Endothelial cell of umbilical vein (primary cell): ENCODE results near the gene MALT1. TPM values are rescaled to one million over a fixed set of nuclear protein-coding genes. Genes with fewer than 3 reads are reported as not detected.

Experiments used
- BruUV-seq: library from RNA; stranded (reverse); fragments of 400-500 nt; replicated peaks from 2 replicates; lab custom pipeline; 2021; lab: Mats Ljungman, UMichigan
- CTCF ChIA-PET: fragments of 300-600, 350-600 bp; sonication (Branson Sonifier 250); formaldehyde crosslinking; loops from one replicate; lab custom pipeline; 2021; ENCODE audit warnings: antibody characterized with exemption, inconsistent platforms; lab: Charles Lee
- POLR2A ChIA-PET: fragments of 300-600, 350-600 bp; sonication (Branson Sonifier 250); formaldehyde crosslinking; loops from one replicate; lab custom pipeline; 2021; ENCODE audit warnings: antibody characterized with exemption, inconsistent platforms; lab: Charles Lee
- DNase-seq: peaks from one replicate; pipeline ENCODE4 v3.0.0-alpha.2; 2011; ENCODE audit warnings: low read depth, low spot score
- FAIRE-seq: peaks from 2 replicates; lab custom pipeline; 2011; peaks lifted over from hg19 to GRCh38; lab: Jason Lieb, UNC
- H2AFZ ChIP-seq: 2 replicates; pipeline ENCODE4 v1.6.0; 2012; ENCODE audit warnings: low read depth, low read length, control low read depth, inconsistent platforms
- H3K27ac ChIP-seq: 2 replicates; pipeline ENCODE4 v1.5.1; 2011; ENCODE audit warnings: low read depth, mild to moderate bottlenecking, control low read depth, low read length, moderate library complexity; ENCODE audit not compliant: insufficient read depth
- H3K27me3 ChIP-seq, 2 experiments: 2 replicates each; pipeline versions ENCODE4 v1.6.0 to v1.6.1; 2011; ENCODE audit warnings: low read length in 2 of 2, mixed read lengths in 1 of 2; ENCODE audit not compliant: control insufficient read depth in 2 of 2, insufficient read depth in 2 of 2
- H3K36me3 ChIP-seq, 2 experiments: 2 replicates in 1 of 2; 3 replicates in 1 of 2; pipeline ENCODE4 v1.5.1; 2011; ENCODE audit warnings: low read length in 2 of 2, mild to moderate bottlenecking in 1 of 2, moderate library complexity in 1 of 2; ENCODE audit not compliant: control insufficient read depth in 2 of 2, insufficient read depth in 2 of 2; ENCODE audit errors: extremely low read depth in 1 of 2
- H3K4me1 ChIP-seq: 3 replicates; pipeline ENCODE4 v1.5.1; 2011; ENCODE audit warnings: mild to moderate bottlenecking, low read length; ENCODE audit not compliant: control insufficient read depth, insufficient read depth; ENCODE audit errors: extremely low read depth
- H3K4me2 ChIP-seq: 2 replicates; pipeline ENCODE4 v1.6.1; 2011; ENCODE audit warnings: low read length, control low read depth, mixed read lengths; ENCODE audit not compliant: insufficient read depth
- H3K4me3 ChIP-seq, 3 experiments: fragments of 200-600 bp in 1 of 3; sonication (generic), shearing (Covaris generic) in 1 of 3; replicated peaks in 1 of 3; 2 replicates each; pipeline ENCODE4 v1.5.1; 2011 to 2016; ENCODE audit warnings: control low read depth in 3 of 3, low read length in 3 of 3, mild to moderate bottlenecking in 2 of 3, inconsistent platforms in 1 of 3, low read depth in 1 of 3, moderate library complexity in 1 of 3; ENCODE audit not compliant: insufficient read depth in 1 of 3
- H3K79me2 ChIP-seq: 2 replicates; pipeline ENCODE4 v1.6.0; 2012; ENCODE audit warnings: low read length, inconsistent platforms; ENCODE audit not compliant: control insufficient read depth, insufficient read depth
- H3K9ac ChIP-seq: replicated peaks from 2 replicates; pipeline ENCODE3; 2011; ENCODE audit warnings: low read length, control low read depth; ENCODE audit not compliant: insufficient read depth; ENCODE audit errors: extremely low read depth
- H3K9me1 ChIP-seq: replicated peaks from 3 replicates; pipeline ENCODE4 v1.6.0; 2011; ENCODE audit warnings: mild to moderate bottlenecking, low read length; ENCODE audit not compliant: control insufficient read depth, insufficient read depth; ENCODE audit errors: extremely low read depth
- H3K9me3 ChIP-seq: replicated peaks from 2 replicates; pipeline ENCODE4 v1.5.1; 2012; ENCODE audit warnings: low read length, inconsistent platforms; ENCODE audit not compliant: control insufficient read depth, insufficient read depth
- H4K20me1 ChIP-seq: replicated peaks from 2 replicates; pipeline ENCODE3; 2011; ENCODE audit warnings: mild to moderate bottlenecking, low read length; ENCODE audit not compliant: control insufficient read depth, insufficient read depth; ENCODE audit errors: extremely low read depth
- CTCF ChIP-seq, 2 donors: IDR thresholded peaks; 1 replicate in 1 of 2; 2 replicates in 1 of 2; pipeline ENCODE4 v1.5.1; 2011; ENCODE audit warnings: low read length in 2 of 2, mild to moderate bottlenecking in 2 of 2, moderate library complexity in 2 of 2, control low read depth in 1 of 2, inconsistent platforms in 1 of 2, low read depth in 1 of 2; ENCODE audit not compliant: insufficient read depth in 1 of 2; ENCODE audit errors: extremely low read depth in 1 of 2
- EZH2 ChIP-seq: IDR thresholded peaks from 2 replicates; pipeline ENCODE4 v1.6.1; 2012; ENCODE audit warnings: borderline replicate concordance, low read depth, mild to moderate bottlenecking, moderate library complexity, low read length, inconsistent platforms; ENCODE audit not compliant: severe bottlenecking
- FOS ChIP-seq: IDR thresholded peaks from 2 replicates; pipeline ENCODE4 v1.6.1; 2011; ENCODE audit warnings: mild to moderate bottlenecking, low read length, moderate library complexity, borderline replicate concordance; ENCODE audit not compliant: insufficient read depth
- GATA2 ChIP-seq: IDR thresholded peaks from 2 replicates; pipeline ENCODE4 v1.7.0; 2011; ENCODE audit warnings: low read depth, mild to moderate bottlenecking, moderate library complexity, mixed read lengths, low read length; ENCODE audit not compliant: insufficient read length, insufficient read depth
- JUN ChIP-seq: IDR thresholded peaks from 2 replicates; pipeline ENCODE4 v1.6.1; 2011; ENCODE audit warnings: borderline replicate concordance, low read depth; ENCODE audit not compliant: insufficient read length, insufficient read depth
- MAX ChIP-seq: IDR thresholded peaks from 2 replicates; pipeline ENCODE4 v1.6.1; 2011; ENCODE audit not compliant: insufficient read depth, insufficient read length
- MYC ChIP-seq: IDR thresholded peaks from one replicate; pipeline ENCODE4 v1.6.1; 2011; ENCODE audit warnings: mild to moderate bottlenecking, low read depth, low read length
- POLR2A ChIP-seq: IDR thresholded peaks from 2 replicates; pipeline ENCODE4 v1.6.1; 2012; ENCODE audit warnings: low read depth, mild to moderate bottlenecking, control low read depth, low read length
- POLR2AphosphoS5 ChIP-seq: IDR thresholded peaks from 2 replicates; pipeline ENCODE4 v1.6.1; 2012; ENCODE audit warnings: low read depth, mild to moderate bottlenecking, control low read depth, low read length, moderate library complexity; ENCODE audit not compliant: insufficient read depth
- dilution Hi-C: fragments of 300-500 bp; cut with MboI; formaldehyde crosslinking; loops from one replicate; pipeline ENCODE4 v1.15.0; 2019; ENCODE audit warnings: low sequenced_read_pairs; ENCODE audit not compliant: extremely low pct_ligation_motif_present
- intact Hi-C: fragments of 100-400 bp; cut with micrococcal nuclease; formaldehyde crosslinking; loops from one replicate; pipeline ENCODE4 v1.10.0; 2022
- polyA plus RNA-seq, 4 experiments: library from polyadenylated mRNA; depleted of rRNA in 3 of 4; stranded (reverse) in 3 of 4; unstranded in 1 of 4; fragments of >200 nt; gene quantifications; 2 replicates each; pipeline versions ENCODE4 v1.2.1 to v1.2.3, GENCODE V29; 2011 to 2012; ENCODE audit warnings: missing spikeins in 1 of 4
- total RNA-seq: library from RNA; stranded (reverse); gene quantifications from 2 replicates; pipeline ENCODE4 v1.2.3, GENCODE V29; 2021

MALT1 gene
- total and polyA plus RNA-seq, 2 donors (not counting 3 experiments of a cell fraction or from before 2014, with no cell fraction given), result 2.8 to 5.1 TPM

- POLR2A ChIA-PET, result no interaction called here
- BruUV-seq, result no TSS peak
- dilution Hi-C loops (no loop called here), intact Hi-C loops (no loop called here)
- H3K79me2 ChIP-seq, result no peaks in the 10 kb centered on the region
- H3K36me3 ChIP-seq, result no peaks in the 10 kb centered on the region
- H3K4me3 ChIP-seq, result no peak overlapping the region
- no peak for TF ChIP-seq JUN
- TF ChIP-seq POLR2A, result no peak
- TF ChIP-seq GATA2, result no peak
- no peak for TF ChIP-seq FOS
- TF ChIP-seq EZH2, result no peak
- TF ChIP-seq MAX, result no peak
- no peak for TF ChIP-seq CTCF (IDR thresholded peaks at IDR 0.05; ENCODE audit: extremely low read depth in 1 of 2, insufficient read depth in 1 of 2, low read depth in 1 of 2, low read length in 2 of 2)
- no peak for TF ChIP-seq MYC
- TF ChIP-seq POLR2AphosphoS5, result no peak
- H3K9me1 ChIP-seq, result no peaks in the 10 kb centered on the region
- no peaks in the 10 kb centered on the region for H3K27me3 ChIP-seq
- no peak overlapping the region for H2AFZ ChIP-seq
- DNase-seq, result no peak
- H3K4me2 ChIP-seq, result no peak overlapping the region
- no peak overlapping the region for H3K27ac ChIP-seq
- CTCF ChIA-PET, result no interaction called here
- no peaks in the 10 kb centered on the region for H3K4me1 ChIP-seq
- FAIRE-seq, result no peak
- no peak overlapping the region for H3K9ac ChIP-seq
- no peaks in the 10 kb centered on the region for H4K20me1 ChIP-seq
- no peaks in the 10 kb centered on the region for H3K9me3 ChIP-seq
Observed at GRCh38 chr18:58802959-58803358, 131.7 kb downstream of the MALT1 start.
